Stimulated activated memory B cell treated with anti-CD40 and anti-IgM and Interleukin-4, amounts not matched to agents 10 μg/mL and 1 μg/mL and 100 μg/mL, for 72 hours (primary cell): ENCODE measurements around the gene AP2A2.

Experiments
- ATAC-seq: fragments of 150-1000 bp; cut with Tn5 transposase; 2 replicates; pipeline ENCODE4 v1.10.0; 2021
- H3K27ac Mint-ChIP-seq: one replicate; pipeline ENCODE4 v1.8.0; 2022; ENCODE audit warnings: mild to moderate bottlenecking, mixed read lengths
- H3K27me3 Mint-ChIP-seq: one replicate; pipeline ENCODE4 v1.8.0; 2022; ENCODE audit warnings: mixed read lengths
- H3K36me3 Mint-ChIP-seq: one replicate; pipeline ENCODE4 v1.8.0; 2022; ENCODE audit warnings: mixed read lengths
- H3K4me1 Mint-ChIP-seq: one replicate; pipeline ENCODE4 v1.8.0; 2022; ENCODE audit warnings: mixed read lengths
- H3K4me3 Mint-ChIP-seq: one replicate; pipeline ENCODE4 v1.8.0; 2022; ENCODE audit warnings: mild to moderate bottlenecking, moderate library complexity, mixed read lengths
- H3K9me3 Mint-ChIP-seq: one replicate; pipeline ENCODE4 v1.8.0; 2022; ENCODE audit warnings: mixed read lengths

AP2A2 gene

GRCh38 chr11:980438-981357 is 55.0 kb downstream of the AP2A2 start:
- Mint-ChIP-seq H3K9me3 (no peaks in the 10 kb centered on the region), H3K36me3 (peaks cover 44% of the 10 kb centered on the region), H3K27me3 (no peaks in the 10 kb centered on the region), H3K27ac (no peak overlapping the region), H3K4me3 (no peak overlapping the region), H3K4me1 (no peaks in the 10 kb centered on the region)
- no peak for ATAC-seq

DNA sequence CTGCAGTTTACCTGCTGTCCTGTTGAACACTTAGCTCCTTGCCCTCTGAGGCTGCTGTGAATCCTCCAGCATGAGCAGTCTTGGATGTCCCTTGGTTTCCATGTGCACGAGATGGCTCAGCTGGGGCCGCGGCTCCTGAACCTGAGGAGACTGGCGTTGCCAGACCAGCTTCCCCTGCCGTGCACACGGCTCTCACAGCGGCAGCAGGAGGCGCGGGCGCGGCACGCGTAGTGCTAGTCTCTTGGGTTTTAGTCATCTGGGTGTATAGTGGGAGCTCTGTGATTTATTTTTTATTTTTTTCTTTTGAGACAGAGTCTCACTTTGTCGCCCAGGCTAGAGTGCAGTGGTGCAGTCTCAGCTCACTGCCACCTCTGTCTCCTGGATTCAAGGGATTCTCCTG is 56.1 kb downstream of the AP2A2 start:
- no peaks in the 10 kb centered on the region for H3K27me3 Mint-ChIP-seq
- no peak overlapping the region for H3K4me3 Mint-ChIP-seq
- no peaks in the 10 kb centered on the region for H3K9me3 Mint-ChIP-seq
- no peak overlapping the region for H3K27ac Mint-ChIP-seq
- ATAC-seq, result no peak
- no peaks in the 10 kb centered on the region for H3K4me1 Mint-ChIP-seq
- H3K36me3 Mint-ChIP-seq, result peaks cover 50% of the 10 kb centered on the region

GRCh38 chr11:984546-984945 is 58.9 kb downstream of the AP2A2 start:
- Mint-ChIP-seq H3K27ac (no peak overlapping the region), H3K4me1 (no peaks in the 10 kb centered on the region), H3K4me3 (no peak overlapping the region), H3K36me3 (peaks cover 60% of the 10 kb centered on the region), H3K9me3 (no peaks in the 10 kb centered on the region), H3K27me3 (no peaks in the 10 kb centered on the region)
- ATAC-seq, result no peak

DNA sequence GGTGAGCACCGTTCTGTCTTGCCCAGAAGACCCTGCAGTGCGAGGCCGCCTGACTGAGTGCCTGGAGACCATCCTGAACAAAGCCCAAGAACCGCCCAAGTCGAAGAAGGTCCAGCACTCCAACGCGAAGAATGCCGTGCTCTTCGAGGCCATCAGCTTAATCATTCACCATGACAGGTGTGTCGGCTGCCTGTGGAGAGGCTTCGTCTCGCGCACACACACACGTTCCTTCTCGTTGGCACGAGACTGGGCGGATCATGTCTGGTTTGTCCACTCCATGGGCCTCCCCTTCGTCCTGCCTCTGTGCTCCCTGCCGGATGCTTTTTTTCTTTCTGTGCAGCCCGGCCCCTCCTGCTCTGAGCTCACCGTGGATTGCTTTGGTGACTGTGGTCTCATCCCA is 59.7 kb downstream of the AP2A2 start:
- Mint-ChIP-seq H3K27ac (no peak overlapping the region), H3K9me3 (no peaks in the 10 kb centered on the region), H3K4me3 (no peak overlapping the region), H3K4me1 (no peaks in the 10 kb centered on the region), H3K36me3 (peaks cover 62% of the 10 kb centered on the region), H3K27me3 (no peaks in the 10 kb centered on the region)
- ATAC-seq, result no peak

- no peak overlapping the region for H3K4me3 Mint-ChIP-seq
- peaks cover 63% of the 10 kb centered on the region for H3K36me3 Mint-ChIP-seq
- H3K27me3 Mint-ChIP-seq, result no peaks in the 10 kb centered on the region
- no peak for ATAC-seq
- no peaks in the 10 kb centered on the region for H3K9me3 Mint-ChIP-seq
- peaks cover under 1% of the 10 kb centered on the region for H3K4me1 Mint-ChIP-seq
- H3K27ac Mint-ChIP-seq, result no peak overlapping the region
Measured at GRCh38 chr11:985848-986247, 60.2 kb downstream of the AP2A2 start.

GRCh38 chr11:986270-986951 is 60.7 kb downstream of the AP2A2 start:
- Mint-ChIP-seq H3K27me3 (no peaks in the 10 kb centered on the region), H3K27ac (no peak overlapping the region), H3K9me3 (no peaks in the 10 kb centered on the region), H3K4me1 (peaks cover 6% of the 10 kb centered on the region), H3K36me3 (peaks cover 69% of the 10 kb centered on the region), H3K4me3 (no peak overlapping the region)
- ATAC-seq, result no peak

GRCh38 chr11:986952-987305 is 61.3 kb downstream of the AP2A2 start:
- no peak overlapping the region for H3K4me3 Mint-ChIP-seq
- no peak overlapping the region for H3K27ac Mint-ChIP-seq
- peaks cover 11% of the 10 kb centered on the region for H3K4me1 Mint-ChIP-seq
- no peak for ATAC-seq
- H3K36me3 Mint-ChIP-seq, result peaks cover 74% of the 10 kb centered on the region
- H3K9me3 Mint-ChIP-seq, result no peaks in the 10 kb centered on the region
- H3K27me3 Mint-ChIP-seq, result no peaks in the 10 kb centered on the region

GRCh38 chr11:987671-988070 is 62.0 kb downstream of the AP2A2 start:
- no peak for ATAC-seq
- Mint-ChIP-seq H3K4me3 (no peak overlapping the region), H3K36me3 (peaks cover 75% of the 10 kb centered on the region), H3K27ac (no peak overlapping the region), H3K27me3 (no peaks in the 10 kb centered on the region), H3K4me1 (peaks cover 15% of the 10 kb centered on the region), H3K9me3 (no peaks in the 10 kb centered on the region)

GRCh38 chr11:990101-990500 is 64.4 kb downstream of the AP2A2 start:
- Mint-ChIP-seq H3K9me3 (no peaks in the 10 kb centered on the region), H3K36me3 (peaks cover 67% of the 10 kb centered on the region), H3K27me3 (no peaks in the 10 kb centered on the region), H3K4me3 (no peak overlapping the region), H3K27ac (no peak overlapping the region), H3K4me1 (peaks cover 19% of the 10 kb centered on the region)
- ATAC-seq, result no peak

DNA sequence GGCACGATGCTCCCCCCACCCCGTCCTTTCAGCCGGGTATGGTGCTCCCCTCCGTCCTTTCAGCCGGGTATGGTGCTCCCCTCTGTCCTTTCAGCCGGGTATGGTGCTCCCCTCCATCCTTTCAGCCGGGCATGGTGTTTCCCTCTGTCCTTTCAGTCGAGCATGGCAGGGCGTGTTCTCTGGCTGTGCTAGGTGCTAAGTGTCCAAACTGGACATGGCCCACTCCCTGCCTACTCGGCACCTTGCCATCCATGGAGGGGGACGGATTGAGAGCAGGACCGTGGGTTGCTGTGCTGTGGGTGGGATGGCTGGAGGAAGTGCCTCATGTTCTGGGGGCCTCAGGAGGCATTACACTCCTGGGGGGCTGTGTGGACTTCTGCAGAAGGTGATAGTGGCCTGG is 65.4 kb downstream of the AP2A2 start:
- H3K4me1 Mint-ChIP-seq, result peaks cover 28% of the 10 kb centered on the region
- H3K36me3 Mint-ChIP-seq, result peaks cover 68% of the 10 kb centered on the region
- no peaks in the 10 kb centered on the region for H3K9me3 Mint-ChIP-seq
- ATAC-seq, result no peak
- H3K27ac Mint-ChIP-seq, result peak overlapping the region; percentile 77
- H3K27me3 Mint-ChIP-seq, result no peaks in the 10 kb centered on the region
- no peak overlapping the region for H3K4me3 Mint-ChIP-seq

DNA sequence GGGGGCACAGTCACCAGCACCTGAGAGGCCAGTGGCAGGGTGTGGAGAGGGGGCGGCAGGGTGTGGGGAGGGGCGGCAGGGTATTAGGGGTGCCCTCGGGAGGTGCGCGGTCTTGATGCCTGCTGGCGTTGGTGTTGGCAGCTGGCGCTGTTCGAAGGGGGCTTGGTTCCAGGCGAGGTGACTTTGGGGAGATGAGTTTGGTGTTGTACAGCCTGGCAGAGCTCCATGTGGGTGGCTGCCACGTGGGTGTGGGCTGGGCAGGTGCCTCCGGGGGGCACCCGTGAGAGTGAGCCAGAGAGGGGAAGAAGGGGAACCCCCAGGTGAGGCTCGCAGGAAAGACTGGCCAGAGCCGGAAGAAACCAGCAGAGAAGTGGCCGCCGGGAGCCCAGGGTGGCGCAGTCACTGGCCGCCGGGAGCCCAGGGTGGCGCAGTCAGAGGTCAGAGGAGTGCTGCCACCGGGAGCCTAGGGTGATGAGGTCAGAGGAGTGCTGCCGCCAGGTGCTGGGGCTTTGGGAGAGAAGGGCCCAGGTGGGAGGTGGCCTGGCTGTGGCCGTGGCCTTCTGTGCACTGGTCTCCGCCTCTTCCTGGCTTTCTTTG is 66.1 kb downstream of the AP2A2 start:
- peak; percentile 18 for ATAC-seq
- Mint-ChIP-seq H3K4me3 (peak overlapping the region; percentile 24), H3K36me3 (peaks cover 66% of the 10 kb centered on the region), H3K27ac (peak overlapping the region; percentile 77), H3K4me1 (peaks cover 36% of the 10 kb centered on the region), H3K27me3 (no peaks in the 10 kb centered on the region), H3K9me3 (no peaks in the 10 kb centered on the region)

DNA sequence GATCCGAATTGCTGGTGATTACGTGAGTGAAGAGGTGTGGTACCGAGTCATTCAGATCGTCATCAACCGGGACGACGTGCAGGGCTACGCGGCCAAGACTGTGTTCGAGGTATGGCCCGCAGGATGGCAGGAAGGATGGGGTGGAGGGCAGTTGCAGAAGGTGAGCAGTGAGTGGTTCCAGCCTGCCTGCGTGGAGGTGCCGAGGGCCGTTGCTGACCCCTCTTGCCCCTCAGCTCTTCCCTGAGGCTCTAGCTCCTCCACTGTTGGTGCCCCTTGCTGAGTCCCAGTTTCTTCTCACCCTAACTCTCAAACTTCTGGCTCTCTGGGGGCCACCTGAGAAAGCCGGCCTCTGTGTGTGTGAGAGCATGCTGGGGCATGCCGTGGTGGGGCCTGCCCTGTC is 66.9 kb downstream of the AP2A2 start:
- Mint-ChIP-seq H3K9me3 (no peaks in the 10 kb centered on the region), H3K27ac (peak overlapping the region; percentile 77), H3K4me1 (peaks cover 39% of the 10 kb centered on the region), H3K4me3 (no peak overlapping the region), H3K27me3 (no peaks in the 10 kb centered on the region), H3K36me3 (peaks cover 62% of the 10 kb centered on the region)
- ATAC-seq, result no peak

- Mint-ChIP-seq H3K4me1 (peaks cover 39% of the 10 kb centered on the region), H3K36me3 (peaks cover 51% of the 10 kb centered on the region)
- ATAC-seq, result no peak
Measured at GRCh38 chr11:993632-994167, 68.0 kb downstream of the AP2A2 start.

GRCh38 chr11:995044-995751 is 69.5 kb downstream of the AP2A2 start:
- H3K27me3 Mint-ChIP-seq, result no peaks in the 10 kb centered on the region
- ATAC-seq, result no peak
- H3K27ac Mint-ChIP-seq, result peak overlapping the region; percentile 80
- H3K36me3 Mint-ChIP-seq, result peaks cover 43% of the 10 kb centered on the region
- no peaks in the 10 kb centered on the region for H3K9me3 Mint-ChIP-seq
- peaks cover 39% of the 10 kb centered on the region for H3K4me1 Mint-ChIP-seq
- H3K4me3 Mint-ChIP-seq, result no peak overlapping the region

More at GRCh38 chr11:993632-994167, 68.0 kb downstream of the AP2A2 start:
- no peaks in the 10 kb centered on the region for H3K27me3 Mint-ChIP-seq
- H3K9me3 Mint-ChIP-seq, result no peaks in the 10 kb centered on the region
- no peak overlapping the region for H3K27ac Mint-ChIP-seq
- no peak overlapping the region for H3K4me3 Mint-ChIP-seq
